CD4-positive, alpha-beta T cell treated with Interleukin-4 for 1 hour (primary cell): ENCODE measurements around the gene ZNF770.
"Not testable (repeated sequence)": the region's sequence is repeated elsewhere in the genome, so short reads cannot be mapped to it uniquely, and the experiment has no call there.

Experiments
- DNase-seq, 2 donors: peaks; one replicate each; pipeline ENCODE4 v3.0.0-alpha.2; 2020 to 2022

The ZNF770 gene

GRCh38 chr15:34973512-34973911 lies 14.6 kb downstream of the ZNF770 start:
- DNase-seq, result no peak

GRCh38 chr15:34970098-34970643 lies 17.9 kb downstream of the ZNF770 start:
- DNase-seq, result not testable (repeated sequence)

DNA sequence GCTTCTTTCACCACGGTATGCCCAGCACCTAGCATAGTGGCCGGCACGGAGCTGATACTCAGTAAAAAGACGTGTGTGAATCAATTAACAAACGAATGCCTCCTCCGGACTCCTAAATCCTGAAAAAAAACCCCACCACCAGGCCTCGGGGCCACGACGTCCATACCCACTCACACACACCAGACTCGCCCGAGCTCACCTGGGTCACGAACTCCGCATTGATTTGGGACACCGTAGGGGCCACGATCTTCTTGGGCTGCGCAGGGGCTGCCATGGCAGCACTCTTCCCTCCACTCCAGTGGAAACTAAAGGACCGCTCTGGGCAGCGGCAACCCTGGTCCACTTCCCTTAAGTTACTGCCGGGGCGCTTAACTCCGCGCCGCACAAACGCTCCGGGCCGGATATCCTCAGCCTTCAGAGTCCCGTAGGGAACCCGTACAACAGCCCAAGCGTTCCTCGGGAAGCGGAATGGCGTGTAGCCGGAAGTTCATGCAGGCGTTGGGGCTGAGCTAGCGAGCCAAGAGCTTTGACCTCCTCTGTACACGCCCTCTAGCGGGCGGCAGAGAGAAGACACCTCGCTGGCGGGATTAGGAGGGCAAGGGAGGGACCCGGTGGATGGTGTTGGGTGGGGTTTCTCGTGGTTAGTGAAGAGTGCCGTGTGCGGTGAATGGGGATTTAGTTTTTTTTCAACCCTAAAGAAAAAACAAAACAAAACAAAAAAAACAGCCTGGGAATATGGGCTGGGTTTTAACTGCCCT lies 18.6 kb downstream of the ZNF770 start, which contains the start of gene AQR:
AQR (minus strand) TSS at position 403 of the 758 bp plus-strand sequence; CDS start at position 274, 129 bp downstream.
- DNase-seq, result peak; percentile 94

- DNase-seq, result no peak
Measured at GRCh38 chr15:34964277-34964676, 23.8 kb downstream of the ZNF770 start.

- no peak for DNase-seq
Measured at GRCh38 chr15:34953851-34954250, 34.2 kb downstream of the ZNF770 start.

GRCh38 chr15:34952481-34952880 lies 35.6 kb downstream of the ZNF770 start:
- no peak for DNase-seq

DNA sequence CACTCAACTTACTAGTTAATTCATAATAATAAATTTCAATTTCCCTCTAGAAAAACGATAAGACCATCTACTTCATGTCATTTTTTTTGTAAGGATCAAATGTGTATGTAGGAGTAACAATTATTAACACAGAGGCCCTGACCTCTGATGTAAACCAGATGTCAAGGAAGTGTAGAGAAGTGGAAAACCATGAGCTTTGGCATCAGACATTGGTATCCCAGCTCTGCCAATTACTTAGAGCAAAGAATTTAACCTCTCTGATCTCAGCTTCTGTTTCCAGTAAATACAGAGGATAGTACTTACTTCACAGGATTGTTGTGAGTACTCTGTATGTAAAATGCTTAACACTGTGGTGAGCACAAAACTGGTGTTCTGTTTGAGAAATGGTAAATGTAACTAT lies 36.1 kb downstream of the ZNF770 start:
- no peak for DNase-seq

DNA sequence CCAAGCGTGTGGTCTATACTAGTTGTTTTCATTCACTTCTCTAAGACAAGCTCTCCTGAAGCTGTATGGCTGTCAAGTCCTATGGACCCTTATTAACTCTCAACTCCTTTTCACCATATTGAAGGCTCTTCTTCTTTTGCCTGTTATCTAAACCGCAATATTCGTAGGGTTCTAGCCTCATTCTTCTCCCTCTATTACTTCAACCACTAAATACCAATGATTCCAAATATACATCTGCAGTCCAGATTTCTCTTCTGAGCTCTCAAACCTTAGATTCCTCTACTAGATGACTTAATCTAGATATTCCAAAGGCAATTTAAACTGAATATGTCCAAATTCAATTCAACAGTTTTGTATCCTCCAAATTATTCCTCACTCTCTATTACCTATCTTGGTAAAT lies 43.2 kb downstream of the ZNF770 start:
- DNase-seq, result no peak

DNA sequence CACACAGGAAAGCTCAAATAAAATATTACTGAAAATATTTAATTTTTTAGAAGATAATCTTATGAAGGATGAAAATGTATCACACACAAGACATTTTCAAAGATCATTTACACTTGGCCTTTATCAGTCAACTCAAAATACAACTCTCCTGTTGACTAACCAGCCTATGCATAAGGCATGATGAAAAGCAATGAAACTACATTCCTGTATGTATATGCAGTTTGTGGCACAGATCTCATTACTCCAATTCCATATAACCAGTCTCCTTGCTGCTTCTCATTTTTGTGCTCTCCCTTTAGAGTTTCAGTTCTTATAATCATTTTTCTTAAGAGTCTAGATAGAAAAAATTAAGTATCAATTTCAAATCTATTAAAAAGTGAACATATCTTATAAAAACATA lies 44.4 kb downstream of the ZNF770 start:
- no peak for DNase-seq

GRCh38 chr15:34943264-34943663 lies 44.8 kb downstream of the ZNF770 start:
- not testable (repeated sequence) for DNase-seq

DNA sequence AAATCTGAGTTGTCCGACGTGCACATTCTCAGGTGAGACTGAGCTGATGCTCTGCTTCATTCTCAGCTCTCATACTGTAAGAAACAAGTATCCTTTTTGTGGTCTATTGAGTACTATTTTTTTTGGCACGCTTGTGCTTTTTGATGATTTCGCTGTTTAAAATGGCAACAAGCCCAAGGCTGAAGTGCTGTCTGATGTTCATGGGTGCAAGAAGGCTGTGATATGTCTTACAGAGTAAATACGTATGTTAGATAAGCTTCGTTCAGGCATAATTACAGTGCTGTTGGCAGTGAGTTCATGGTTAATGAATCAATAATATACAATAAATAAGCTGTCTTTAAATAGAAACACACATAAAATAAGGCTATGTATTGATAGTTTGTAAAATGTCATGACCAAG lies 45.7 kb downstream of the ZNF770 start:
- no peak for DNase-seq

DNA sequence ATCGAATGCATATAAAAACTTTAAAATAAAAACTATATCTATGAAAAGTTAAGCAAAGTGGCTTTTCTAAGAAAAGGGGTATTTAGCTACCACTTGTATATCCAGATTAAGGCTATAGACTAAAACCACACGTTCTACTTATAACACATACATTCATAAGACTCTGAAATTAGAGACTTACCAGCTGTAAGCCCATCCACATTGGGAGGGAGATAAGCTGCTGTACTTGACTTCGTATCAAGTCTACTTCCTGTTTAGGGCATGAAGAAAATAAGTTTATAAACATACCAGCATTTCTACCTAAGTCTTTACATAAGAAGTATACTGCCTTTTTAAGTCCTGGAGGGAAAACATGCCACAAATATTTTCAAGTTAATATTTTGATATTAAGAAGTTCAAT lies 46.3 kb downstream of the ZNF770 start:
- no peak for DNase-seq

DNA sequence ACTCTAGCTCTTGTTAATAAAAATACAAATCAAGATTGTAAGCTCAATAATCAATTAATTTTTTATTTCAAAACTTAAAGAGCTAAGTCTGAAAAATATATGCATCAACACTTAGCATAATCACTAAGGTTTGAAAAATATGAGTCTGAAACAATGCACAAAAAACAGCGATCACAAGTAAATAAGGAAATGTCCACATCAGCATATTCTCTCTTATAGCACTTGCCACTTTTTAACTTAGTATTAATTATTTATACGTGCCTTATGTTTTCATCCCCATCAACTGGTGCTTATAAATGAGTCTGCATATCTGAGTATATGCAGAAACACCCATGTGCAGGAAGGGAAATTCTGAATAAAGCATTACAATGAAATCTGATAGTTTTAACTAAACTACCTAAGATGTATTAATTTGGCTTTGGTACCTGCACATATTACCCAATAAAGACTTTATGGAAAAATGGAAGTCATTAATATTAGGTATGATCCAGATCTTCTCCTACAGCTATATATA lies 46.8 kb downstream of the ZNF770 start:
- no peak for DNase-seq

DNA sequence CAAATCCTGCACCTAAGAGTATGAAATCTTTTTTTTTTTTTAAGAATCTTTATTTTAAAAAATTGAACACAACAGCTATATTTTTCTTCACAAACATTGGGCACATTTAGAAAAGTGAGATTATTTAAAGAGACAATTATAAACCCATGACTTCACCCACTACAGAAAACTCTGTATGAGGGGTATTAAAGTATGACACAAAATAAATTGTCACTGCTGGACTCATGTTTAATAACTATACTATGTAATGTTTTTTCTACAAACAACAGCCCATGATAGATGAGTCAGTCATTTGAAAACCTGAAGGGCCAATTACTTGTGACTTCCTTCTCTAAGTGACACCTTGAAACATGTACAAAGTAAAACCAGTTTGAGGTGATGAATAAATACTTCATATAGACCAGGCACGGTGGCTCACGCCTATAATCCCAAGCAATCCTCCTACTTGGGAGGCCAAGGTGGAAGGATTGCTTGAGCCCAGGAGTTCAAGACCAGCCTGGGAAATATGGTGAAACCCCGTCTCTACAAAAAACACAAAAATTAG lies 54.6 kb downstream of the ZNF770 start:
- DNase-seq, result no peak

- not testable (repeated sequence) for DNase-seq
Measured at GRCh38 chr15:34928349-34928748, 59.7 kb downstream of the ZNF770 start.
